Right atrium auricular region (tissue), 2 donors: ENCODE data around the gene GSTT2B. TPM values are rescaled to one million over a fixed set of nuclear protein-coding genes. Genes with fewer than 3 reads are reported as not detected.
"Not testable (repeated sequence)": the region's sequence is repeated elsewhere in the genome, so short reads cannot be mapped to it uniquely, and the experiment has no call there.

ENCODE experiments used
- DNase-seq: peaks from one replicate; pipeline ENCODE4 v3.0.0-alpha.2; 2019; ENCODE audit warnings: low spot score
- H3K27ac ChIP-seq, 2 donors: fragments of 200-600 bp; sonication (generic); 1 replicate in 1 of 2; 2 replicates in 1 of 2; pipeline ENCODE4 v1.5.1; 2016 to 2019
- H3K27me3 ChIP-seq, 2 donors: fragments of 200-600 bp; sonication (generic); one replicate each; pipeline versions ENCODE4 v1.5.1 to v1.6.0; 2017 to 2019
- H3K36me3 ChIP-seq: fragments of 200-600 bp; sonication (generic); one replicate; pipeline ENCODE4 v1.5.1; 2016
- H3K4me1 ChIP-seq, 2 donors: fragments of 200-600 bp; sonication (generic); one replicate each; pipeline versions ENCODE4 v1.5.1 to v1.6.0; 2017 to 2019
- H3K4me3 ChIP-seq, 2 donors: fragments of 200-600 bp; sonication (generic); 1 replicate in 1 of 2; 2 replicates in 1 of 2; pipeline ENCODE4 v1.5.1; 2017 to 2019; ENCODE audit warnings: mild to moderate bottlenecking in 1 of 2, moderate library complexity in 1 of 2
- H3K9me3 ChIP-seq, 2 donors: fragments of 200-600 bp; sonication (generic); one replicate each; pipeline ENCODE4 v1.5.1; 2019
- total RNA-seq, 2 donors: library from RNA; depleted of rRNA; stranded (reverse); fragments of >200 nt; gene quantifications; one replicate each; pipeline ENCODE4 v1.1.0, GENCODE V29; 2016
- TF ChIP-seq, protein P1 (sequence below), 2 donors: fragments of 200-600 bp; sonication (generic); IDR thresholded peaks; one replicate each; pipeline ENCODE4 v1.5.1; 2019; ENCODE audit warnings: antibody characterized with exemption in 2 of 2

Gene GSTT2B, protein sequence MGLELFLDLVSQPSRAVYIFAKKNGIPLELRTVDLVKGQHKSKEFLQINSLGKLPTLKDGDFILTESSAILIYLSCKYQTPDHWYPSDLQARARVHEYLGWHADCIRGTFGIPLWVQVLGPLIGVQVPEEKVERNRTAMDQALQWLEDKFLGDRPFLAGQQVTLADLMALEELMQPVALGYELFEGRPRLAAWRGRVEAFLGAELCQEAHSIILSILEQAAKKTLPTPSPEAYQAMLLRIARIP
- total RNA-seq, result 1 to 10 TPM; 3.7 to 9.1 TPM

- H3K4me3 ChIP-seq, H3K27me3 ChIP-seq, H3K4me1 ChIP-seq, H3K27ac ChIP-seq, DNase-seq, H3K36me3 ChIP-seq, H3K9me3 ChIP-seq: not testable (repeated sequence)
Observed at GRCh38 chr22:23961084-23961771, at the start of gene GSTT2B. GSTT2B (minus strand) TSS chr22:23961195; CDS start chr22:23961131, 64 bp downstream.

GRCh38 chr22:24010018-24010391 is 49.0 kb upstream of the GSTT2B start:
- no peaks in the 10 kb centered on the region for H3K27me3 ChIP-seq
- H3K9me3 ChIP-seq, result no peaks in the 10 kb centered on the region
- H3K4me1 ChIP-seq, result peaks cover 0 to 34% of the 10 kb centered on the region in 2 donors
- TF ChIP-seq, protein P1, sequence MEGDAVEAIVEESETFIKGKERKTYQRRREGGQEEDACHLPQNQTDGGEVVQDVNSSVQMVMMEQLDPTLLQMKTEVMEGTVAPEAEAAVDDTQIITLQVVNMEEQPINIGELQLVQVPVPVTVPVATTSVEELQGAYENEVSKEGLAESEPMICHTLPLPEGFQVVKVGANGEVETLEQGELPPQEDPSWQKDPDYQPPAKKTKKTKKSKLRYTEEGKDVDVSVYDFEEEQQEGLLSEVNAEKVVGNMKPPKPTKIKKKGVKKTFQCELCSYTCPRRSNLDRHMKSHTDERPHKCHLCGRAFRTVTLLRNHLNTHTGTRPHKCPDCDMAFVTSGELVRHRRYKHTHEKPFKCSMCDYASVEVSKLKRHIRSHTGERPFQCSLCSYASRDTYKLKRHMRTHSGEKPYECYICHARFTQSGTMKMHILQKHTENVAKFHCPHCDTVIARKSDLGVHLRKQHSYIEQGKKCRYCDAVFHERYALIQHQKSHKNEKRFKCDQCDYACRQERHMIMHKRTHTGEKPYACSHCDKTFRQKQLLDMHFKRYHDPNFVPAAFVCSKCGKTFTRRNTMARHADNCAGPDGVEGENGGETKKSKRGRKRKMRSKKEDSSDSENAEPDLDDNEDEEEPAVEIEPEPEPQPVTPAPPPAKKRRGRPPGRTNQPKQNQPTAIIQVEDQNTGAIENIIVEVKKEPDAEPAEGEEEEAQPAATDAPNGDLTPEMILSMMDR (IDR thresholded peaks at IDR 0.05), result no peak
- H3K4me3 ChIP-seq, result no peak overlapping the region
- no peak for DNase-seq
- H3K36me3 ChIP-seq, result no peaks in the 10 kb centered on the region
- no peak overlapping the region for H3K27ac ChIP-seq

DNA sequence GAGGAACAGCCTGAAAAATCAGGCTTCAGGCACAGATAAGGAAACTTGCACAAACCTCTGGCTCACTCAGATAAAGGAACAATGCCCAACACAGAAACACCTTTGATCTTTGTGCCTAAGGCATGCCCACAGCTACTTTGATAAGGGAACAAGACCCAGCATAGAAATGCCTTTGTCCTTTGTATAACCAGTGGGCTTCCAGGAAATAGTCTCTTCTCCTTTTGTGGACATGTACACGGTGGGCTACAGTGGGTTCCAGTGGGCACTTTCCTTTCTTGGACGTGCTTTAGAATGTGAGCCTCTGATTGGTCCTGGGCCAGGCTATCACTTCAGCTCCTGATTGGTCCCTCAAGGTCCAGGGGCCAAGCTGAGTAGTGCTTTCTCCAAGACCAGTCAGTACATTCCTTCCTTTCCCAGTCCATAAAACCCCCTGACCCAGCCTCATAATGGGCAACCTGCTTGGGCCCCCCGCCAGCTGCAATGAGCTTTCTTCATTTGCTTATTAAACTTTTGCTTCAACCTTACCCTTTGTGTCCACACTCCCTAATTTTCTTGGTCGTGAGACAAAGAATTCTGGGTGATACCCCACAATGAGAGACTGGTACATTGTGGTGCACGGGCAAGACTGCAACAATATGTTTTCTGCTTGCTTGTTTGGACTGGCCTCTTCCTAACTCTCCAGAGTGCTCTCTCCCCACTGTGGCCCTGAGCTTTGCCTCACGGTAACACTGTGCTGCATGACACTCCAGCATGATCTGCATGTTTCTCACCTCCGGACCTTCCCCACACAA is 48.4 kb upstream of the GSTT2B start:
- Histone ChIP-seq H3K4me1 (peaks cover 0 to 35% of the 10 kb centered on the region in 2 donors), H3K36me3 (no peaks in the 10 kb centered on the region), H3K4me3 (no peak overlapping the region), H3K27ac (no peak overlapping the region), H3K27me3 (no peaks in the 10 kb centered on the region), H3K9me3 (no peaks in the 10 kb centered on the region)
- no peak for DNase-seq
- TF ChIP-seq, protein P1 (IDR thresholded peaks at IDR 0.05), result no peak

DNA sequence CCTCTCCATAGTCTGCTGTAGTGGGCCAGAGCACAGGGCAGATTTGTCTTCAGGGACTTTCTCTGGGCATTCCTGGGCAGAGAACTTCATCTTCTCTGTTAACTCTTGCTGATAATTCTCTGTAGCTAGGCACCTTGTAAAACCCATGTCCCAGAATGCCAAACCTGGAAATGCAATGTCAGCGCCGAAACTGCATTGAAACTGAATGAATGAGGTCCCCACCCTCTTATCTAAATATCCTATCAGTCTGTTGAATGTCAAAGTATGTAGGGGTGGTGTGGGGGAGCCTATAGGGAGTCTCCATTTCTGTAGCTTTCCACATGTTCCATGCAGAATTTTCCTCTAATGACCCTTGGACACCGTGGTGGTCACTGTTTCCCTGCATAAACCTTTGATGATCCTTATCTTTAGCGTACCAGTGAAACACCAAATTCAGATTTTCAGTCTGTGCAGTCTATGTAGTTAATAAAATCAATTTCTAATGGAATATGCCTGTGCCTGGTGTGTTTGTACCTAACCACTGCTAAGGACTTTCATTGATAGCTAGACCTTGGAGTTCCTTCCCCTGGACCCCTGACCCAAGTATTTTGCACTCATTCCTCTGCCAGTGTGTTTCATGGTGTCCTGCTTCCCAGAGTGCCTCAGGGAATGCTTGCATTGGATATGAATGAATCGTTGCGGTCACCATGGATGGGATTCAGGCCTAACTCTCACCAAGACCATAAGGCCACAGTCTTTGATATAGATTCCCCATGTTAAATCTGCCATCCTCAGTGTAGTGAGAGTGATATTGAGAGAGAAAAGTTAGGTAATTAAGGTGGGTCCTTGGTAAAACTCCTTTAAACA is 47.6 kb upstream of the GSTT2B start:
- Histone ChIP-seq H3K4me1 (peaks cover 0 to 31% of the 10 kb centered on the region in 2 donors), H3K27ac (no peak overlapping the region), H3K9me3 (no peaks in the 10 kb centered on the region), H3K4me3 (no peak overlapping the region), H3K27me3 (no peaks in the 10 kb centered on the region), H3K36me3 (no peaks in the 10 kb centered on the region)
- TF ChIP-seq, protein P1 (IDR thresholded peaks at IDR 0.05), result no peak
- DNase-seq, result no peak

- no peaks in the 10 kb centered on the region for H3K9me3 ChIP-seq
- no peak overlapping the region for H3K4me3 ChIP-seq
- no peaks in the 10 kb centered on the region for H3K36me3 ChIP-seq
- no peak for DNase-seq
- H3K27me3 ChIP-seq, result no peaks in the 10 kb centered on the region
- peaks cover 0 to 25% of the 10 kb centered on the region in 2 donors for H3K4me1 ChIP-seq
- no peak overlapping the region for H3K27ac ChIP-seq
- TF ChIP-seq, protein P1 (IDR thresholded peaks at IDR 0.05), result no peak
Observed at GRCh38 chr22:24008022-24008283, 47.0 kb upstream of the GSTT2B start.
